Lower lobe of right lung (tissue), 2 donors: ENCODE measurements around the gene NKAIN2. TPM values are rescaled to one million over a fixed set of nuclear protein-coding genes. Genes with fewer than 3 reads are reported as not detected.

Experiments
- ATAC-seq, 2 donors: fragments of 200-7000 bp; cut with Tn5 transposase; one replicate each; pipeline ENCODE4 v1.9.1; 2020 to 2022; ENCODE audit warnings: mild to moderate bottlenecking in 2 of 2, moderate library complexity in 2 of 2
- DNase-seq: peaks from one replicate; pipeline ENCODE4 v3.0.0-alpha.2; 2020
- H3K27ac ChIP-seq: fragments of 200-600 bp; one replicate; pipeline ENCODE4 v1.8.0; 2022
- H3K27me3 ChIP-seq: fragments of 200-600 bp; one replicate; pipeline ENCODE4 v1.8.0; 2022; ENCODE audit warnings: low read depth
- H3K36me3 ChIP-seq: fragments of 200-600 bp; one replicate; pipeline ENCODE4 v1.8.0; 2022; ENCODE audit warnings: mild to moderate bottlenecking
- H3K4me1 ChIP-seq: fragments of 200-600 bp; one replicate; pipeline ENCODE4 v1.8.0; 2022
- H3K4me3 ChIP-seq: fragments of 200-600 bp; one replicate; pipeline ENCODE4 v1.8.0; 2022; ENCODE audit warnings: mild to moderate bottlenecking
- H3K9me3 ChIP-seq: fragments of 200-600 bp; one replicate; pipeline ENCODE4 v1.8.0; 2022
- CTCF ChIP-seq: fragments of 200-600 bp; IDR thresholded peaks from one replicate; pipeline ENCODE4 v1.8.0; 2022; ENCODE audit warnings: antibody characterized with exemption, mild to moderate bottlenecking
- intact Hi-C: fragments of 100-400 bp; cut with DNase I; formaldehyde crosslinking; loops from one replicate; pipeline ENCODE4 v1.11.0; 2022
- total RNA-seq: library from RNA; stranded (reverse); fragmentation: NEBNext Ultra II Directional; extraction: Animal tissue kit (Norgen Biotek cat#: 25700); gene quantifications from one replicate; pipeline ENCODE4 v1.2.1, GENCODE V29; 2021
- donor health status: DM: no; HTN: yes; CAD: no; lungs with severe emphysema.

Gene NKAIN2
- total RNA-seq, 1 donor from 2014 or later: 0.12 TPM

GRCh38 chr6:124741341-124741740 lies 937.7 kb downstream of the NKAIN2 start:
- Histone ChIP-seq H3K9me3 (no peaks in the 10 kb centered on the region), H3K27me3 (no peaks in the 10 kb centered on the region), H3K36me3 (no peaks in the 10 kb centered on the region), H3K4me1 (no peaks in the 10 kb centered on the region), H3K27ac (no peak overlapping the region), H3K4me3 (no peak overlapping the region)
- ATAC-seq (no peak), DNase-seq (no peak)
- no peak for TF ChIP-seq CTCF
- intact Hi-C loops: no loop called here

GRCh38 chr6:124742971-124743370 lies 939.3 kb downstream of the NKAIN2 start:
- intact Hi-C loops: no loop called here
- Histone ChIP-seq H3K27me3 (no peaks in the 10 kb centered on the region), H3K36me3 (no peaks in the 10 kb centered on the region), H3K4me3 (no peak overlapping the region), H3K4me1 (no peaks in the 10 kb centered on the region), H3K27ac (no peak overlapping the region), H3K9me3 (no peaks in the 10 kb centered on the region)
- DNase-seq: no peak
- TF ChIP-seq CTCF: no peak
- no peak for ATAC-seq

GRCh38 chr6:124743420-124743819 lies 939.8 kb downstream of the NKAIN2 start:
- no peak for DNase-seq
- Histone ChIP-seq H3K4me3 (no peak overlapping the region), H3K27me3 (no peaks in the 10 kb centered on the region), H3K27ac (no peak overlapping the region), H3K4me1 (no peaks in the 10 kb centered on the region), H3K36me3 (no peaks in the 10 kb centered on the region), H3K9me3 (no peaks in the 10 kb centered on the region)
- no peak for ATAC-seq
- no peak for TF ChIP-seq CTCF
- intact Hi-C loops: no loop called here

GRCh38 chr6:124747349-124747748 lies 943.7 kb downstream of the NKAIN2 start:
- ATAC-seq (no peak), DNase-seq (no peak)
- Histone ChIP-seq H3K27me3 (no peaks in the 10 kb centered on the region), H3K36me3 (no peaks in the 10 kb centered on the region), H3K4me3 (no peak overlapping the region), H3K4me1 (no peaks in the 10 kb centered on the region), H3K27ac (no peak overlapping the region), H3K9me3 (no peaks in the 10 kb centered on the region)
- intact Hi-C loops: no loop called here
- no peak for TF ChIP-seq CTCF

- intact Hi-C loops: no loop called here
- ATAC-seq: no peak
- H3K36me3 ChIP-seq: no peaks in the 10 kb centered on the region
- H3K4me1 ChIP-seq: no peaks in the 10 kb centered on the region
- no peak overlapping the region for H3K4me3 ChIP-seq
- no peak for TF ChIP-seq CTCF
- no peak overlapping the region for H3K27ac ChIP-seq
- no peaks in the 10 kb centered on the region for H3K9me3 ChIP-seq
- H3K27me3 ChIP-seq: no peaks in the 10 kb centered on the region
- DNase-seq: no peak
Measured at GRCh38 chr6:124748778-124749177, 945.1 kb downstream of the NKAIN2 start.

- Histone ChIP-seq H3K4me3 (no peak overlapping the region), H3K36me3 (no peaks in the 10 kb centered on the region), H3K4me1 (no peaks in the 10 kb centered on the region), H3K9me3 (no peaks in the 10 kb centered on the region), H3K27me3 (no peaks in the 10 kb centered on the region), H3K27ac (no peak overlapping the region)
- ATAC-seq (no peak), DNase-seq (no peak)
- intact Hi-C loops: no loop called here
- no peak for TF ChIP-seq CTCF
Measured at GRCh38 chr6:124753001-124753400, 949.3 kb downstream of the NKAIN2 start.
